EL (cell line): ENCODE data around the gene STRN.
A peak's percentile ranks its signal among the peaks of the same experiment; 100 is the strongest.
"Not testable (repeated sequence)": the region's sequence is repeated elsewhere in the genome, so short reads cannot be mapped to it uniquely, and the experiment has no call there.

ENCODE experiments used
- DNase-seq: peaks from one replicate; pipeline ENCODE4 v3.0.0-alpha.2; 2016

The STRN gene, protein sequence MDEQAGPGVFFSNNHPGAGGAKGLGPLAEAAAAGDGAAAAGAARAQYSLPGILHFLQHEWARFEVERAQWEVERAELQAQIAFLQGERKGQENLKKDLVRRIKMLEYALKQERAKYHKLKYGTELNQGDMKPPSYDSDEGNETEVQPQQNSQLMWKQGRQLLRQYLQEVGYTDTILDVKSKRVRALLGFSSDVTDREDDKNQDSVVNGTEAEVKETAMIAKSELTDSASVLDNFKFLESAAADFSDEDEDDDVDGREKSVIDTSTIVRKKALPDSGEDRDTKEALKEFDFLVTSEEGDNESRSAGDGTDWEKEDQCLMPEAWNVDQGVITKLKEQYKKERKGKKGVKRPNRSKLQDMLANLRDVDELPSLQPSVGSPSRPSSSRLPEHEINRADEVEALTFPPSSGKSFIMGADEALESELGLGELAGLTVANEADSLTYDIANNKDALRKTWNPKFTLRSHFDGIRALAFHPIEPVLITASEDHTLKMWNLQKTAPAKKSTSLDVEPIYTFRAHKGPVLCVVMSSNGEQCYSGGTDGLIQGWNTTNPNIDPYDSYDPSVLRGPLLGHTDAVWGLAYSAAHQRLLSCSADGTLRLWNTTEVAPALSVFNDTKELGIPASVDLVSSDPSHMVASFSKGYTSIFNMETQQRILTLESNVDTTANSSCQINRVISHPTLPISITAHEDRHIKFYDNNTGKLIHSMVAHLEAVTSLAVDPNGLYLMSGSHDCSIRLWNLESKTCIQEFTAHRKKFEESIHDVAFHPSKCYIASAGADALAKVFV

GRCh38 chr2:36966370-36967235 is at the start of gene STRN:
STRN (minus strand) TSS chr2:36966536; CDS start chr2:36966463, 73 bp downstream.
- DNase-seq = peak; percentile 96

GRCh38 chr2:37013315-37013641 is 46.9 kb upstream of the STRN start:
- no peak for DNase-seq

GRCh38 chr2:37011130-37011529 is 44.8 kb upstream of the STRN start:
- no peak for DNase-seq

DNA sequence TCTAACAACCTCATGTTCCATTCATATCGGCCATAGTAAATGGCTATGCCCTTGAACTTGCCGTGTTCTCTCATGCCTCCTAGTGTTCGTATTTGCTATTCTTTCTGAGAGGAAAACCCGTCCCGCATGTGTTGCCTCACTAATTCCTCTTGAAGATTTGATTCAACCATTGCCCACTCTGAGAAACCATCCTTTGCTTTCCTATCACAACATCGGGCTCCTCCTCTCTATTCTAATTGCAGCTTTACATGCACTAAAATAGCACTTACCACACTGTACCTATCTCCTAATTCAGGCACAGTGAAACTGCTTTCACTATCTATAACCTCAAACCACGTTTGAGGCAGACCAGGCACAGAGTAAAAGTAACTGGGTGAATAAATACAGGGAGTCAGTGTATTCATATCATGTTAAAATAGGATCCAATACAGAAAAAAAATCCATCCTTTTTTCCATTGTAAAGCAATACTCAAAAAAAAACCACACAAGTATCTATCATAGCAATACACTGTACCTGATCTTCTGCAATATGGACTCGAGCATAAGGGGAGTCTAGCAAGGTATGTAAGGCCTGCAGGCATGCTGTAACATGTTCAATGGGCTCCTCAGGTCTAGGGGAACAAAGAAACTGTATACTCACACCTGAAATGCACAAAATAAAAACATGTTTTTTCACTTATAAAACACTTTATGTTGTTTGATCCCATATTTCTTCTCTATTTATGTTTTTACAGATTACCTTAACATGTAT is 39.0 kb upstream of the STRN start:
- peak; percentile 18 for DNase-seq

GRCh38 chr2:37000988-37001556 is 34.7 kb upstream of the STRN start:
- no peak for DNase-seq

- DNase-seq = no peak
These were observed 34.0 kb upstream of the STRN start for GRCh38 chr2:37000318-37000717.

DNA sequence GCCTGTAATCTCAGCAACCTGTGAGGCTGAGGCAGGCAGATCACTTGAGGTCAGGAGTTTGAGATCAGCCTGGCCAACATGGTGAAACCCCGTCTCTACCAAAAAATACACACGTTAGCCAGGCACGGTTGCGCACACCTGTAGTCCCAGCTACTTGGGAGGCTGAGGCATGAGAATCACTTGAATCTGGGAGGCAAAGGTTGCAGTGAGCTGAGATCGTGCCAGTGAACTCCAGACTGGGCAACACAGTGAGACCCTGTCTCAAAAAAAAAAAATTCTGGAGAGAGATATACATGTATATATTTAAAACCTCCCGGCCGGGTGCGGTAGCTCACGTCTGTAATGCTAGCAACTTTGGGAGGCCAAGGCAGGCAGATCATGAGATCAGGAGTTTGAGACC is 33.1 kb upstream of the STRN start:
- DNase-seq = not testable (repeated sequence)

- no peak for DNase-seq
These were observed 27.7 kb upstream of the STRN start for GRCh38 chr2:36993841-36994620.

GRCh38 chr2:36988008-36988407 is 21.7 kb upstream of the STRN start:
- DNase-seq = no peak

- DNase-seq = no peak
These were observed 16.1 kb upstream of the STRN start for GRCh38 chr2:36982467-36982866.

- DNase-seq = no peak
These were observed 15.6 kb upstream of the STRN start for GRCh38 chr2:36981911-36982310.

DNA sequence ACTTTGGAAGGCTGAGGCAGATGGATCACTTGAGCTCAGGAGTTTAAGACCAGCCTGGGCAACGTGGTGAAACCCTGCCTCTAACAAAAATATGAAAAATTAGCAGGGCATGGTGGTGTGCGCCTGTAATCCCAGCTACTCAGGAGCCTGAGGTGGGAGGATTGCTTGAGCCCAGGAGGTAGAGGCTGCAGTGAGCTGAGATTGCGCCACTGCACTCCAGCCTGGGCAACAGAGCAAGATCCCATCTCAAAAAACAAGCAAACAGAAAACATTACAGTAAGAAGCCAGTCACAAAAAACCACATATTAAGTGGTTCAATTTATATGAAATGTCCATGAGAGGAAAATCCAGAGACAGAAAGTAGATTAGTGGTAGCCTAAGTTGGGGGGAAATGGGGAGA is 12.7 kb upstream of the STRN start:
- DNase-seq = not testable (repeated sequence)

GRCh38 chr2:36976065-36976464 is 9.7 kb upstream of the STRN start:
- no peak for DNase-seq

GRCh38 chr2:36975306-36975705 is 9.0 kb upstream of the STRN start:
- no peak for DNase-seq

DNA sequence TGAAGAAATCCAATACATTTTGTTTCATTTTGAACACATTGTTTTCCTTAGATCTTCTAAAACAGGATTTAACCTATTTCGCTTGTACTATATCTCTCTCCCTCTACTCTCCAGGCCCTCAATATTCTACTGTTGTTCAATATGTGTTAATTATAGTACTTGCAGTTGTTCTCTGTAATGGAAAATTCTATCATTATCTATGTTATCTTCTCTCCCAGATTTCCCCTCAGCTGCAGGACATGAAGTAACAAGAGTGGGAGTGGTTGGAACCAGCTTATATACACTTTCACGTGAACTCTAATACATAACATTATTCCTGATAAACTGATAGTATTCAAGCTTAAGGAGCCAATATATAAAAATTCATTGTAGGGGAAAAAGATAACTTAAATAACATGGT is 7.0 kb upstream of the STRN start:
- DNase-seq = no peak

- no peak for DNase-seq
These were observed 5.7 kb upstream of the STRN start for GRCh38 chr2:36971990-36972389.

GRCh38 chr2:36967236-36967876 is 1.0 kb upstream of the STRN start:
- DNase-seq = no peak

DNA sequence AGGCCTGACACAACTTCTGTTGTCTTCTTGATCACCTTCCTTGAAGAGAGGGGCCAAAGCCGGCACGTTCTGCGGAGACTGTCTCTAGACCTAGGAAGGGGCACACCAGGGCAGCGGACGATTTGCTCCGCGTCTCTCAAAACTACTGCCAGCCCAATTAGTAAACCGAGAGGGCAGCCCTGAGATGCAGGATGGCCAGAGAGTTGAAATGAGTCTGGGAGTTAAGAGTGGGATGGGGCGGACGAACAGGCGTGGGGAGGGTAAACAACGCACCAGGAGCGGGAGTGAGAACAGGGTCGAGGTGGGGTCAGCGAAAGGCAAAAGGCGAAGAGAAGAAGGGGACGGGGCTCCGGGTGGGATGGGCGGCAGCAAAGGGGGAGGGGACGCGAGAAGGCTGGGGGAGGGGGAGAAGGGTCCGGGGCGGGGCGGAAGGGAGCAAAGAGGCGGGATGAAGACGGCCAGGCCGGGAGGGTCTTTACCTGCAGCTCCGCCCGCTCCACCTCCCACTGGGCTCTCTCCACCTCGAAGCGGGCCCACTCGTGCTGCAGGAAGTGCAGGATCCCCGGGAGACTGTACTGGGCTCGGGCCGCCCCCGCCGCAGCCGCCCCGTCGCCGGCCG is 476 bp downstream of the STRN start:
- peak; percentile 42 for DNase-seq

- DNase-seq = no peak
These were observed 1.1 kb downstream of the STRN start for GRCh38 chr2:36965206-36965605.

- DNase-seq = no peak
These were observed 1.8 kb downstream of the STRN start for GRCh38 chr2:36964496-36965058.
